ENCODE results near the gene MED17.

DNA sequence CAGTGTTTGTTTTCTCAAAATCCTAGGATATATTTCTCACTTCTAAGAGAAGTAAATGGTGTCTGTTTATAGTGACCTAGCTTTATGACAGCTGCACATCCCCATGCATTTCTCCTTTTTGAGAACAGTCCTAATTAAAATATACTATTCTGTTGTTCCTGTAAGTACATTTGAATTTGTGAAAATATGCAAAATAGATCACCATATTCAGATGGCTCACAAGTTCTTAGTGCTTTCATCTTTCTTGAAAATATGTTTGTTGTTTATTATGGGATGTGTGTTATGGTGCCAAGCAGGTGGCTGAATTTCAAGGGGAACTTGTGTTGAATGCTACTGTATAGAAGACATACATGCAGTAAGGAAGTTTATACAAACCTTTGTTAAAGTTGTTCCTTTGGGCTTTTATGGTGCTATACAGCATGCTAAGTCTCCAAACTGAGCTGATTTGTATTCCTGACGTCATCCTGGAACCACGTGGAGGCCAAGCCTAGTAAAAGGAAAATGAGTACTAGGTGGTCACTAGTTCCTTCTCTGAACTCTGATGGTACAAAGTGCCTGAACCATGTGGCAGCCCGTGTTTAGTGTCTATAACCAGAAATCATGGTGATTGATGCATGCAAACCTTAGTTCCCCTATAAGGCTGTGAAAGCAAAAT, 74.2 kb downstream of the MED17 start:
- TF ChIP-seq, protein P1, sequence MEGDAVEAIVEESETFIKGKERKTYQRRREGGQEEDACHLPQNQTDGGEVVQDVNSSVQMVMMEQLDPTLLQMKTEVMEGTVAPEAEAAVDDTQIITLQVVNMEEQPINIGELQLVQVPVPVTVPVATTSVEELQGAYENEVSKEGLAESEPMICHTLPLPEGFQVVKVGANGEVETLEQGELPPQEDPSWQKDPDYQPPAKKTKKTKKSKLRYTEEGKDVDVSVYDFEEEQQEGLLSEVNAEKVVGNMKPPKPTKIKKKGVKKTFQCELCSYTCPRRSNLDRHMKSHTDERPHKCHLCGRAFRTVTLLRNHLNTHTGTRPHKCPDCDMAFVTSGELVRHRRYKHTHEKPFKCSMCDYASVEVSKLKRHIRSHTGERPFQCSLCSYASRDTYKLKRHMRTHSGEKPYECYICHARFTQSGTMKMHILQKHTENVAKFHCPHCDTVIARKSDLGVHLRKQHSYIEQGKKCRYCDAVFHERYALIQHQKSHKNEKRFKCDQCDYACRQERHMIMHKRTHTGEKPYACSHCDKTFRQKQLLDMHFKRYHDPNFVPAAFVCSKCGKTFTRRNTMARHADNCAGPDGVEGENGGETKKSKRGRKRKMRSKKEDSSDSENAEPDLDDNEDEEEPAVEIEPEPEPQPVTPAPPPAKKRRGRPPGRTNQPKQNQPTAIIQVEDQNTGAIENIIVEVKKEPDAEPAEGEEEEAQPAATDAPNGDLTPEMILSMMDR (IDR thresholded peaks at IDR 0.05) = no peak
- no peak for TF ChIP-seq ZFX (IDR thresholded peaks at IDR 0.05; ENCODE audit: borderline replicate concordance)

Data from 22Rv1 (cell line).